Measurements from ENCODE around the gene PFN1.
"Not testable (repeated sequence)": the region's sequence is repeated elsewhere in the genome, so short reads cannot be mapped to it uniquely, and the experiment has no call there.

PFN1 gene

DNA sequence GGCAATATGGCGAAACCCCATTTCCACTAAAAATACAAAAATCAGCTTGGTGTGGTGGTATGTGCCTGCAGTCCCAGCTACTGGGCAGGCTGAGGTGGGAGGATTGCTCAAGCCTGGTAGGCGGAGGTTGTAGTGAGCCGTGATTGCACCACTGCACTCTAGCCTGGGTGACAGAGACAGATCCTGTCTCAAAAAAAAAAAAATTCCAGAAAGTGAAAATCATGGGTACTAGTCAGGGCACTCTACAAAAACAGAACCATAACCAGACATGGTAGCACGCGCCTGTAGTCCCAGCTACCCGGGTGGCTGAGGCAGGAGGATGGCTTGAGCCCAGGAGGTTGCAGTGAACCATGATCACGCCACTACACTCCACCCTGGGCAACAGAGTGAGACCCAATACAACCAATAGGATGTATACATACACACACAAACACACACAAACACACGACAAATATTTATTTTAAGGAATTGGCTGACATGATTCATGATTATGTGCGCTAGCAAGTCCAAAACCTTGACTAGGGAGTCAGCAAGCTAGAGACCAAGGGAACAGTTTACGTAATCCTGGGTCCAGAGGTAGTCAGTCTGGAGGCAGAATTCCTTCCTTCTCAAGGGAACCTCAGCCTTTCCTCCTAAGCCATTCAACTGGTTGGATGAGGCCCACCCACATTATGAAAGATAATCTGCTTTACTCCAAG is 27.8 kb downstream of the PFN1 start:
- peak; percentile 40 for DNase-seq

DNA sequence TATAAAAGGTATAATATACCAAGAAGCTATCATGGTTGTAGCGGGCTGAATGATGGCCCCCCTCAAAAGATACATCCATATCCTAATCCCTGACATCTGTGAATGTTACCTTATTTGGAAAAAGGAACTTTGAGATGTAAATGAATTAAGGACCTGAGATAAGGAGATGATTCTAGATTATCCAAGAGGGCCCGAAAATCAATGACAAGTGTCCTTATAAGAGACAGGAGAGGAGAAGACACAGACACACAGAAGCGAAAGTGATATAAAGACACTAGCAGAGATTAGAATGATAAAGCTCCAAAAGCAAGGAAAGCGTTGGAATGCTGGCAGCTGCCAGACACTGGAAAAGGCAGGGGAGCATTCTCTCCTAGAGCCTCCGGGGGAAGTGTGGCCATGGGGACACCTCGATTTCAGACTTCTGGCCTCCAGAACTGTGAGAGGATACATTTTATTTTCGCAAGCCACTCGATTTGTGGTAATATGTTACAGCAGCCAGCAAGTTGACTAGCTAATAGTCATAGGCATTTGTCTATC is 28.8 kb downstream of the PFN1 start:
- no peak for DNase-seq

- DNase-seq, result not testable (repeated sequence)
These were observed 33.8 kb downstream of the PFN1 start for GRCh38 chr17:4914551-4914950.

GRCh38 chr17:4913994-4914393 is 34.3 kb downstream of the PFN1 start:
- DNase-seq, result no peak

DNA sequence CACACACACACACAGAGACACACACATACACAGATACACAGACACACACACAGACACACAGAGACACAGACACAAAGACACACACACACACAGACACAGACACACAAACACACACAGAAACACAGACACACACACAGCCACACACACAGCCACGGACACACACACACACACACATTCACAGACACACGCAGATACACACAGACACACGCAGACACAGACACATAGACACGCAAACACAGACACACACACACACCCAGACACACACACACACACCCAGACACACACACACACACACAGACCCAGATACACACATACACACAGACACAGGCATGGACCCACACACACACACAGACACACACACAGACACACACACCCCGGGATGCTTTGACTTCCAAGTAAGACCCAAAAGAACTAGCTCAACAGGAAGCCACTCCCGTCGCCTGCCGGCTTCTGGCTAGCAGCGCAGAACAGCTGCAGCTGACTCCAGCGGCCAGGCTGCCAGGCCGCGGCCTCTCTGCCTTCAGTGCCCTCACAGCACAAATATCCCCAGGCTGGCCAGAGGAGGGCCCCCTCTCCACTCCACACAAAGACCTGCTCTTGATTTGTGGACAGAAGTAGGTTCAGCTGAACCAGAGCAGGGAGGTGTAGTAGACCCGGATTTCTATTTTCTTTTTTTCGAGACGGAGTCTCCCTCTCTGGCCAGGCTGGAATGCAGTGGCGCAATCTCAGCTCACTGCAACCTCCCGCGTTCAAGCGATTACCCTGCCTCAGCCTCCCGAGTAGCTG is 39.4 kb downstream of the PFN1 start:
- DNase-seq, result peak; percentile 56 to 77

DNA sequence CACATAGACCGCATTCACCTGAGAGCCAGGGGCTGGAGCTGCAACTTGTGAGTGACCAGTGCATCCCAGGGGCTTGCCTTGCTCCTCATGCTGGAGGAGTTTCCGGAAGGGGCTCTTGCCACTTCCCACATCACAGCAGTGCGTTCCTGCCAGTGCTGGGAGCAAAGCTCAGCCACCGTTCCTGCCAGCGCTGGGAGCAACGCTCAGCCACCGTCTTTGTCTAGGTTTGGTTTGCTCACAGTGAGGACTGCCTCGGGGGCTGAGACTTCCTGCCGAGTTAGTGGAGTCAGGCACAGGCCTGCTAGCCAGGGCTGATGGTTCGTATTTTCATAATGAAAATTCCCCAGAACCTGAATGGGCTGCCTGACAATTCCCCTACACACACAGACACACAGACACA is 40.0 kb downstream of the PFN1 start:
- no peak for DNase-seq

DNA sequence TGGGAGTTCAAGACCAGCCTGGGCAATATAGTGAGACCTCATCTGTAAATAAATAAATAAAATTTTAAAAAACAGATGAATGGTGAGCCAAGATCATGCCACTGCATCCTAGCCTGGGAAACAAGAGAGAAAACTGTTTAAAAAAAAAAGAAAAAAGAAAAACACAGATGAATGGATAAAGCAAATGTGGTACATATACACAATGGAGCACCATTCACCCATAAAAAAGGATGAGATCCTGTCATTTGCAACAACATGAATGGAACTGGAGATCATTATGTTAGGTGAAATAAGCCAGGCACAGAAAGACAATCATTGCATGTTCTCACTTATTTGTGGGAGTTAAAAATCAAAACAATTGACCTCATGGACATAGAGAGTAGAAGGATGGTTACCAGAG is 41.7 kb downstream of the PFN1 start:
- not testable (repeated sequence) for DNase-seq

GRCh38 chr17:4903051-4903818 is 45.1 kb downstream of the PFN1 start, which contains the start of gene CHRNE:
CHRNE (minus strand) TSS chr17:4903098; CDS start chr17:4903063, 35 bp downstream.
- DNase-seq, result peak; percentile 11 to 15

- DNase-seq, result no peak
These were observed 45.8 kb downstream of the PFN1 start for GRCh38 chr17:4902540-4902939.

DNA sequence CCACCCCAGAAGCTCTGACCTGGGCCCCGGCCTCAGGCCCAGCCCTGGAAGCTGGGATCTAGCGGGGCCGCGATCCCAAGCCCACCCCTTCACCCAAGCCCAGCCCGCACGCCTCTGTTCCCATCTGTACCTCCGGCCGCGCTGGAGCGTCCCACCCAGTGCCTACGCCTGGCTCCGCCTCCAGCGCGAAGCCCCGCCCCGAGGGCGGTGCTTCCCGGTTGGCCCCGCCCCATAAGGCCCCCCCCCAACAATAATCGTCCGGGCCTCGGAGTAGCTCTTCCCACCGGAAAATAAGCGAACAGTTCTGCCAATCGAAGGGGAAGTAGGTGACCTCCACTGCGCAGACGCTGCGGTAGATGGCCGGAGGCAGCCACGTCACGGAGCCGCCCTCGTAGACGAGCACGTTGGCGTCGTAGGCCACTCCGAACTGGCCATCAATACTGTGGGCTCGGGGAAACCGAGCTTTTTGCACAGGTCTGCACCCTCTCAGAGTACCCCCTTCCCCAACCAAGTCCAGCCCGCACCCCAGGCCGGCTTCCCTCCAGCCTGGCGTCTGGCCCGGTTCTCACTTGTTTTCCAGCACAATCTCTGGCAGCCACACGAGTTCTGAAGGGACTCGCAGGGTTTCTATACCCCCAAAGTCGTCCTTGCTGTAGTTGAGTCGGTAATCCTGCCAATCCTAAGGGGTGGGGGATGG is 46.5 kb downstream of the PFN1 start:
- no peak for DNase-seq

- no peak for DNase-seq
These were observed 47.2 kb downstream of the PFN1 start for GRCh38 chr17:4901108-4901647.

GRCh38 chr17:4900231-4901107 is 47.9 kb downstream of the PFN1 start:
- no peak for DNase-seq

- DNase-seq, result no peak
These were observed 48.7 kb downstream of the PFN1 start, which contains the start of gene C17orf107 for GRCh38 chr17:4899341-4900230. C17orf107 (plus strand) TSS chr17:4899536; CDS start chr17:4899763, 227 bp downstream.

GRCh38 chr17:4898927-4899326 is 49.4 kb downstream of the PFN1 start:
- no peak for DNase-seq

GRCh38 chr17:4898351-4898750 is 50.0 kb downstream of the PFN1 start:
- DNase-seq, result no peak

DNA sequence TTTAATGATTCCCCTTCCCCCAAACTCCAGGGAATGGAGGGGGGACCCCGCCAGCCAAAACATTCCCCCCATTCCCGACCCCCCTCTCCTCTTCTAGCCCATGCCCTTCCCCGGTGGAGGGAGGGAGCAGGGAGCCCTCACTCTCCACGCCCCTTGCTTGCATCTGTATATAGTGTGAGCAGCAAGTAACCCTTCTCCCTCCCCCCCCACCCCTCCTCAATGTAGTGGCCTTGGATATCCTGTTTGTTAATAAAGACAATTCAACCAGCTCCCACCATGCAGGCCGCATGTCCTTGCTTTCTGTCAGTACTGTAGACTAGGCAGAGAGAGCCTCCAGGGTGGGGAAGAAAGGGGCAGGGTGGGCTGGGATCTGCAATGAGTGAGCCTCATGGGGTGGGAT is 50.5 kb downstream of the PFN1 start:
- no peak for DNase-seq

- DNase-seq, result no peak
These were observed 51.1 kb downstream of the PFN1 start for GRCh38 chr17:4897198-4897687.

DNA sequence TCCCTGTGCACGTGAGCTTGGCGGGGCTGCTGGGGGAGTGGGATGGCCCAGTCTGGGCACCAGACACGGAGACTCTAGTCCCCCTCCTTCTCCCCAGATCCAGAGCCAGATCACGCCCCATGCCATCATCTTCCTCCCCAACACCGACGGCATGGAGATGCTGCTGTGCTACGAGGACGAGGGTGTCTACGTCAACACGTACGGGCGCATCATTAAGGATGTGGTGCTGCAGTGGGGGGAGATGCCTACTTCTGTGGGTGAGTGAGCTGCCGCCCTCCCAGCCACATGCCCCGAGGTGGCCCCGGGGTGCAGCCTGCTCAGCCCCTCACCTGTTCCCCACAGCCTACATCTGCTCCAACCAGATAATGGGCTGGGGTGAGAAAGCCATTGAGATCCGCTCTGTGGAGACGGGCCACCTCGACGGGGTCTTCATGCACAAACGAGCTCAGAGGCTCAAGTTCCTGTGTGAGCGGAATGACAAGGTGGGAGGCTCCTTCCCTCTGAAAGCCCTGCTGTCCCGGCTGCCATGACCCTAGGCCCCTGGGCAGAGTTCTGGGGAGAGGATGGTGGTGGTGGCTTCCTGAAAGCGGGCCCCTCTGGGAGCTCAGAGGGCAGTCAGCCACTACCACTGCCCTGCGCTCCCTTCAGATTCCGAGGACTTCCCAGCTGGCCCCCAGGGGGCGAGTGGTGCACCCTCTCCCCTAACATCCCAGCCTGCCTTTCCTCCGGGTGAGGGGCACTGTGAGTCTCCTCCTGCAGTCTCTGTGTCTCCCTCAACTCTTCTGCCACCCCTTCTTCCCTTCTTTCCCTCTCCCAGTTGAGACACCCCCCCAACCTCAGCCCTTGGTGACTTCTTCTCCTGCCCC is 51.8 kb downstream of the PFN1 start:
- no peak for DNase-seq

All from AML-193 (cell line).